PC-3 (cell line): ENCODE data around the gene PTPN20. TPM values are rescaled to one million over a fixed set of nuclear protein-coding genes. Genes with fewer than 3 reads are reported as not detected.

ENCODE experiments used
- ATAC-seq: fragments of 200-7000 bp; cut with Tn5 transposase; 2 replicates; pipeline ENCODE4 v1.9.1; 2020; ENCODE audit warnings: mild to moderate bottlenecking, moderate library complexity
- BruUV-seq: library from RNA; stranded (reverse); fragments of 400-500 nt; replicated peaks from 2 replicates; lab custom pipeline; 2021; lab: Mats Ljungman, UMichigan
- CTCF ChIA-PET: fragments of 300-600 bp; sonication (Branson Sonifier 250); formaldehyde crosslinking; loops from one replicate; lab custom pipeline; 2022; ENCODE audit warnings: antibody characterized with exemption; lab: Charles Lee
- POLR2A ChIA-PET: fragments of 300-600 bp; sonication (Branson Sonifier 250); formaldehyde crosslinking; loops from one replicate; lab custom pipeline; 2022; ENCODE audit warnings: antibody characterized with exemption; ENCODE audit not compliant: unreplicated experiment; lab: Charles Lee
- DNase-seq: peaks from one replicate; pipeline ENCODE4 v3.0.0-alpha.2; 2015
- H2AFZ ChIP-seq: fragments of 300-600 bp; sonication (generic); 2 replicates; pipeline ENCODE4 v1.6.0; 2016; ENCODE audit warnings: antibody characterized with exemption, low read length
- H3F3A ChIP-seq: fragments of 300-600 bp; sonication (generic); one replicate; pipeline ENCODE4 v1.6.0; 2017; ENCODE audit warnings: antibody characterized with exemption, low read length, control low read depth, mild to moderate bottlenecking; ENCODE audit not compliant: unreplicated experiment
- H3K27ac ChIP-seq: fragments of 300-600 bp; sonication (generic); 2 replicates; pipeline ENCODE4 v1.5.1; 2016; ENCODE audit warnings: mild to moderate bottlenecking, low read length
- H3K27me3 ChIP-seq: fragments of 300-600 bp; sonication (generic); 2 replicates; pipeline ENCODE4 v1.6.1; 2016; ENCODE audit warnings: low read length, mixed read lengths
- H3K36me3 ChIP-seq: fragments of 300-600 bp; sonication (generic); 2 replicates; pipeline ENCODE4 v1.6.1; 2016; ENCODE audit warnings: low read depth, mixed run types, low read length, mixed read lengths
- H3K4me1 ChIP-seq: fragments of 300-600 bp; sonication (generic); 2 replicates; pipeline ENCODE4 v1.5.1; 2016; ENCODE audit warnings: low read length; ENCODE audit not compliant: insufficient read depth
- H3K4me2 ChIP-seq: fragments of 300-600 bp; sonication (generic); 2 replicates; pipeline ENCODE4 v1.6.0; 2016; ENCODE audit warnings: low read length
- H3K4me3 ChIP-seq: fragments of 300-600 bp; sonication (generic); 2 replicates; pipeline ENCODE4 v1.5.1; 2016; ENCODE audit warnings: mild to moderate bottlenecking, low read length, mixed read lengths
- H3K79me2 ChIP-seq: fragments of 300-600 bp; sonication (generic); 2 replicates; pipeline ENCODE4 v1.6.1; 2017; ENCODE audit warnings: low read length, mixed read lengths
- H3K9ac ChIP-seq: fragments of 300-600 bp; sonication (generic); 2 replicates; pipeline ENCODE4 v1.6.0; 2016; ENCODE audit warnings: mild to moderate bottlenecking, low read length
- H3K9me2 ChIP-seq: fragments of 300-600 bp; sonication (generic); replicated peaks from 2 replicates; pipeline ENCODE4 v1.6.1; 2016; ENCODE audit warnings: mixed run types, low read length, mixed read lengths
- H3K9me3 ChIP-seq: fragments of 300-600 bp; sonication (generic); 2 replicates; pipeline ENCODE4 v1.6.1; 2016; ENCODE audit warnings: low read length, mixed read lengths
- H4K20me1 ChIP-seq: fragments of 300-600 bp; sonication (generic); 2 replicates; pipeline ENCODE4 v1.6.1; 2016; ENCODE audit warnings: low read length, mixed read lengths
- EZH2 ChIP-seq: fragments of 300-600 bp; sonication (generic); IDR thresholded peaks from one replicate; pipeline ENCODE4 v1.6.1; 2017; ENCODE audit warnings: antibody characterized with exemption, mild to moderate bottlenecking, low read length; ENCODE audit not compliant: unreplicated experiment
- EZH2phosphoT487 ChIP-seq: fragments of 300-600 bp; sonication (generic); IDR thresholded peaks from 2 replicates; pipeline ENCODE4 v1.6.1; 2018; ENCODE audit warnings: mild to moderate bottlenecking, antibody characterized with exemption, low read length, borderline replicate concordance
- intact Hi-C: fragments of 100-400 bp; cut with micrococcal nuclease; formaldehyde crosslinking; loops from 2 replicates; pipeline ENCODE4 v1.9.0; 2023
- total RNA-seq: library from RNA; depleted of rRNA; stranded (reverse); fragments of >200 nt; gene quantifications from 2 replicates; pipeline ENCODE4 v1.2.3, GENCODE V29; 2014
- TF ChIP-seq, protein P1 (sequence below): fragments of 300-600 bp; sonication (generic); conservative IDR thresholded peaks from 2 replicates; pipeline ENCODE4 v1.5.1; 2017; ENCODE audit warnings: antibody characterized with exemption, low read depth, mild to moderate bottlenecking, low read length

The PTPN20 gene
- total RNA-seq, 1 experiment from 2014 or later = 3.6 TPM

- Histone ChIP-seq H4K20me1 (no peaks in the 10 kb centered on the region), H3K4me2 (no peak overlapping the region), H2AFZ (no peak overlapping the region), H3F3A (no peaks in the 10 kb centered on the region), H3K9me3 (no peaks in the 10 kb centered on the region), H3K9me2 (no peaks in the 10 kb centered on the region), H3K27ac (no peak overlapping the region), H3K4me3 (no peak overlapping the region), H3K9ac (no peak overlapping the region), H3K79me2 (no peaks in the 10 kb centered on the region), H3K27me3 (no peaks in the 10 kb centered on the region), H3K36me3 (no peaks in the 10 kb centered on the region), H3K4me1 (no peaks in the 10 kb centered on the region)
- POLR2A ChIA-PET = no interaction called here
- no peak for DNase-seq
- no peak for TF ChIP-seq EZH2
- no TSS peak for BruUV-seq
- no peak for ATAC-seq
- intact Hi-C loops = no loop called here
- CTCF ChIA-PET = no interaction called here
Observed at GRCh38 chr10:47027108-47027783, 116.0 kb downstream of the PTPN20 start.

GRCh38 chr10:47027784-47028260 is 116.6 kb downstream of the PTPN20 start:
- Histone ChIP-seq H3K36me3 (no peaks in the 10 kb centered on the region), H3F3A (no peaks in the 10 kb centered on the region), H4K20me1 (no peaks in the 10 kb centered on the region), H3K4me1 (no peaks in the 10 kb centered on the region), H3K4me2 (no peak overlapping the region), H2AFZ (no peak overlapping the region), H3K79me2 (no peaks in the 10 kb centered on the region), H3K4me3 (no peak overlapping the region), H3K9me2 (no peaks in the 10 kb centered on the region), H3K27ac (no peak overlapping the region), H3K27me3 (no peaks in the 10 kb centered on the region), H3K9ac (no peak overlapping the region), H3K9me3 (no peaks in the 10 kb centered on the region)
- BruUV-seq = no TSS peak
- DNase-seq (no peak), ATAC-seq (no peak)
- intact Hi-C loops = no loop called here
- TF ChIP-seq, protein P1, sequence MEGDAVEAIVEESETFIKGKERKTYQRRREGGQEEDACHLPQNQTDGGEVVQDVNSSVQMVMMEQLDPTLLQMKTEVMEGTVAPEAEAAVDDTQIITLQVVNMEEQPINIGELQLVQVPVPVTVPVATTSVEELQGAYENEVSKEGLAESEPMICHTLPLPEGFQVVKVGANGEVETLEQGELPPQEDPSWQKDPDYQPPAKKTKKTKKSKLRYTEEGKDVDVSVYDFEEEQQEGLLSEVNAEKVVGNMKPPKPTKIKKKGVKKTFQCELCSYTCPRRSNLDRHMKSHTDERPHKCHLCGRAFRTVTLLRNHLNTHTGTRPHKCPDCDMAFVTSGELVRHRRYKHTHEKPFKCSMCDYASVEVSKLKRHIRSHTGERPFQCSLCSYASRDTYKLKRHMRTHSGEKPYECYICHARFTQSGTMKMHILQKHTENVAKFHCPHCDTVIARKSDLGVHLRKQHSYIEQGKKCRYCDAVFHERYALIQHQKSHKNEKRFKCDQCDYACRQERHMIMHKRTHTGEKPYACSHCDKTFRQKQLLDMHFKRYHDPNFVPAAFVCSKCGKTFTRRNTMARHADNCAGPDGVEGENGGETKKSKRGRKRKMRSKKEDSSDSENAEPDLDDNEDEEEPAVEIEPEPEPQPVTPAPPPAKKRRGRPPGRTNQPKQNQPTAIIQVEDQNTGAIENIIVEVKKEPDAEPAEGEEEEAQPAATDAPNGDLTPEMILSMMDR = no peak
- TF ChIP-seq EZH2phosphoT487 (no peak), EZH2 (no peak)
- ChIA-PET CTCF (no interaction called here), POLR2A (no interaction called here)

DNA sequence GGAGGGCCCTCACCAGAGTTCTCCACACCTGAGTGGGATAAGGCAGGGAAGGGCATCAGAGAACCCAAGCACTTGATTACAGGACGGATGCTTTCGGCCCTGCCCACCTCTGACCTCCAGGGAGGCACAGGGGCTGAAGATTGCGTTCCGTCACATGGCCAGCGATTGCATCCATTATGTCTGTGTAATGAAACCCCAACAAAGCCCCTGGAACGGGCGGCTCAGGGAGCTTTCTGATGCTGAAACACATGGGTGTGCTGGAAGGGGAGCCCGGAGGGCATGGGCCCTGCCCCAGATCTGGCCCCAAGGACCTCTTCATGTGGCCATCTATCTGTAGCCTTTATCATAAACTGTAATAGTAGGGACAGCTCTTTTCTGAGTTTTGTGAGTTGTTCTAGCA is 117.2 kb downstream of the PTPN20 start:
- no peaks in the 10 kb centered on the region for H3K9me3 ChIP-seq
- no peaks in the 10 kb centered on the region for H3K79me2 ChIP-seq
- H3K27me3 ChIP-seq = no peaks in the 10 kb centered on the region
- ATAC-seq (no peak), DNase-seq (no peak)
- H3K9me2 ChIP-seq = no peaks in the 10 kb centered on the region
- no TSS peak for BruUV-seq
- no peaks in the 10 kb centered on the region for H3K36me3 ChIP-seq
- H3K9ac ChIP-seq = no peak overlapping the region
- no peak overlapping the region for H3K4me2 ChIP-seq
- H4K20me1 ChIP-seq = no peaks in the 10 kb centered on the region
- H3K27ac ChIP-seq = no peak overlapping the region
- no peaks in the 10 kb centered on the region for H3K4me1 ChIP-seq
- H2AFZ ChIP-seq = no peak overlapping the region
- intact Hi-C loops = no loop called here
- POLR2A ChIA-PET = no interaction called here
- H3F3A ChIP-seq = no peaks in the 10 kb centered on the region
- TF ChIP-seq EZH2 (no peak), EZH2phosphoT487 (no peak)
- TF ChIP-seq, protein P1 = no peak
- CTCF ChIA-PET = no interaction called here
- H3K4me3 ChIP-seq = no peak overlapping the region
